Stomach (tissue), 9 donors: ENCODE measurements around the gene TIAL1. TPM values are rescaled to one million over a fixed set of nuclear protein-coding genes. Genes with fewer than 3 reads are reported as not detected.

Source experiments
- DNase-seq, 2 donors: peaks; one replicate each; pipeline versions ENCODE4 v3.0.0 to v3.0.0-alpha.2; 2013 to 2019
- H3K27ac ChIP-seq, 5 donors: fragments of 200-600 bp in 4 of 5; sonication (generic) in 4 of 5; one replicate each; pipeline ENCODE4 v1.5.1; 2013 to 2019; ENCODE audit warnings: mild to moderate bottlenecking in 1 of 5, moderate library complexity in 1 of 5
- H3K27me3 ChIP-seq, 3 donors: fragments of 200-600 bp; sonication (generic); one replicate each; pipeline ENCODE4 v1.5.1; 2017 to 2019; ENCODE audit warnings: mixed run types in 1 of 3
- H3K36me3 ChIP-seq, 4 donors: fragments of 200-600 bp; sonication (generic); 1 replicate in 3 of 4; 2 replicates in 1 of 4; pipeline ENCODE4 v1.5.1; 2016 to 2019
- H3K4me1 ChIP-seq, 4 donors: fragments of 200-600 bp; sonication (generic); one replicate each; pipeline ENCODE4 v1.5.1; 2016 to 2019
- H3K4me3 ChIP-seq, 4 donors: fragments of 200-600 bp; sonication (generic) in 3 of 4; one replicate each; pipeline ENCODE4 v1.5.1; 2016 to 2019; ENCODE audit warnings: mild to moderate bottlenecking in 1 of 4
- H3K9me3 ChIP-seq, 4 donors: fragments of 200-600 bp; sonication (generic); one replicate each; pipeline ENCODE4 v1.5.1; 2016 to 2019
- CTCF ChIP-seq, 7 experiments: fragments of 450-650 bp in 4 of 7; fragments of 200-600 bp in 3 of 7; sonication (generic) in 3 of 7; IDR thresholded peaks; one replicate each; pipeline ENCODE4 v1.5.1; 2016 to 2019; ENCODE audit warnings: antibody characterized with exemption in 7 of 7, control low read depth in 2 of 7, mild to moderate bottlenecking in 1 of 7
- EP300 ChIP-seq: sonication (generic); formaldehyde crosslinking; IDR thresholded peaks from one replicate; pipeline ENCODE4 v1.6.1; 2017; ENCODE audit warnings: antibody characterized with exemption
- POLR2A ChIP-seq, 4 donors: fragments of 450-650 bp; IDR thresholded peaks; one replicate each; pipeline ENCODE4 v1.6.1; 2016; ENCODE audit warnings: antibody characterized with exemption in 4 of 4, control low read depth in 2 of 4, mild to moderate bottlenecking in 1 of 4, moderate library complexity in 1 of 4
- POLR2AphosphoS5 ChIP-seq, 3 donors: sonication (generic); formaldehyde crosslinking; IDR thresholded peaks; one replicate each; pipeline ENCODE4 v1.6.1; 2016; ENCODE audit warnings: antibody characterized with exemption in 3 of 3
- WGBS, 5 donors: extraction: QIAGEN DNeasy Blood & Tissue Kit in 3 of 5; methylation state at CpG; one replicate each; pipeline versions ENCODE4 v1.1.5 to v1.1.7; 2013 to 2018; 5-methylcytosine and 5-hydroxymethylcytosine counted together
- intact Hi-C: fragments of 100-400 bp; cut with DNase I; formaldehyde crosslinking; loops from one replicate; pipeline ENCODE4 v1.15.1; 2023; ENCODE audit warnings: low total_unique reads
- polyA plus RNA-seq, 3 donors: library from polyadenylated mRNA; stranded (reverse); fragments of 200-250 nt; gene quantifications; one replicate each; pipeline ENCODE4 v1.2.3, GENCODE V29; 2013
- total RNA-seq, 5 donors: library from RNA; depleted of rRNA; stranded (reverse); fragments of >200 nt; gene quantifications; one replicate each; pipeline versions ENCODE4 v1.1.0 to v1.2.3, GENCODE V29; 2014 to 2016
- donor health status: healthy with polysubstance abuse.
- donor health status: Bipolar disorder and iron deficiency.
- donor health status: healthy.

TIAL1 gene
- total and polyA plus RNA-seq, 8 donors: 22.6 to 140 (median 43.7) TPM

GRCh38 chr10:119619215-119619614 is 22.5 kb upstream of the TIAL1 start:
- Histone ChIP-seq H3K4me3 (no peak overlapping the region), H3K36me3 (no peaks in the 10 kb centered on the region), H3K27me3 (no peaks in the 10 kb centered on the region), H3K27ac (peak overlapping the region in 2 of 5 donors; percentile 42 to 55), H3K9me3 (no peaks in the 10 kb centered on the region), H3K4me1 (peaks cover 0 to 17% (median 5%) of the 10 kb centered on the region in 4 donors)
- TF ChIP-seq EP300 (no peak), CTCF (IDR thresholded peaks at IDR 0.05) (no peak), POLR2A (IDR thresholded peaks at IDR 0.05) (no peak), POLR2AphosphoS5 (IDR thresholded peaks at IDR 0.05) (no peak)
- intact Hi-C loops: no loop called here
- WGBS, 5 donors: 51 to 82% (median 69%) methylated on average over 2 of the region's 2 CpGs
- peak in 1 of 2 donors; percentile 27 for DNase-seq

- TF ChIP-seq CTCF (IDR thresholded peaks at IDR 0.05) (no peak), POLR2AphosphoS5 (IDR thresholded peaks at IDR 0.05) (no peak), EP300 (no peak), POLR2A (IDR thresholded peaks at IDR 0.05) (no peak)
- Histone ChIP-seq H3K4me1 (peaks cover 0 to 17% (median 5%) of the 10 kb centered on the region in 4 donors), H3K4me3 (no peak overlapping the region), H3K27ac (no peak overlapping the region), H3K9me3 (no peaks in the 10 kb centered on the region), H3K27me3 (no peaks in the 10 kb centered on the region), H3K36me3 (no peaks in the 10 kb centered on the region)
- DNase-seq: peak in 1 of 2 donors; percentile 20
- intact Hi-C loops: no loop called here
- 68 to 76% (median 73%) methylated on average over 13 of the region's 13 CpGs for WGBS, 5 donors
These were observed 20.3 kb upstream of the TIAL1 start for GRCh38 chr10:119616882-119617570.

- H3K4me3 ChIP-seq: no peak overlapping the region
- H3K27me3 ChIP-seq: no peaks in the 10 kb centered on the region
- H3K9me3 ChIP-seq: no peaks in the 10 kb centered on the region
- peaks cover 0 to 14% (median 5%) of the 10 kb centered on the region in 4 donors for H3K4me1 ChIP-seq
- H3K27ac ChIP-seq: no peak overlapping the region
- TF ChIP-seq POLR2A (IDR thresholded peaks at IDR 0.05) (no peak), POLR2AphosphoS5 (IDR thresholded peaks at IDR 0.05) (no peak), EP300 (no peak), CTCF (IDR thresholded peaks at IDR 0.05) (no peak)
- no peak for DNase-seq
- H3K36me3 ChIP-seq: no peaks in the 10 kb centered on the region
- WGBS, 5 donors: 84 to 86% (median 86%) methylated on average over 5 of the region's 5 CpGs
- intact Hi-C loops: no loop called here
These were observed 17.9 kb upstream of the TIAL1 start for GRCh38 chr10:119614686-119615085.

GRCh38 chr10:119613741-119614140 is 17.0 kb upstream of the TIAL1 start:
- DNase-seq: no peak
- 87 to 90% (median 89%) methylated on average over 6 of the region's 6 CpGs for WGBS, 5 donors
- intact Hi-C loops: no loop called here
- no peak overlapping the region for H3K27ac ChIP-seq
- no peaks in the 10 kb centered on the region for H3K9me3 ChIP-seq
- H3K36me3 ChIP-seq: no peaks in the 10 kb centered on the region
- peaks cover 0 to 7% (median under 1%) of the 10 kb centered on the region in 4 donors for H3K4me1 ChIP-seq
- H3K27me3 ChIP-seq: no peaks in the 10 kb centered on the region
- TF ChIP-seq POLR2AphosphoS5 (IDR thresholded peaks at IDR 0.05): no peak
- no peak for TF ChIP-seq CTCF (IDR thresholded peaks at IDR 0.05)
- no peak for TF ChIP-seq EP300
- TF ChIP-seq POLR2A (IDR thresholded peaks at IDR 0.05): no peak
- H3K4me3 ChIP-seq: no peak overlapping the region
